GM21529 (cell line): ENCODE measurements around the gene DPEP3.

Source experiments
- ATAC-seq: cut with Tn5 transposase; IDR thresholded peaks from one replicate; pipeline ENCODE4 v1.9.1; 2021; ENCODE audit not compliant: unreplicated experiment

Gene DPEP3

DNA sequence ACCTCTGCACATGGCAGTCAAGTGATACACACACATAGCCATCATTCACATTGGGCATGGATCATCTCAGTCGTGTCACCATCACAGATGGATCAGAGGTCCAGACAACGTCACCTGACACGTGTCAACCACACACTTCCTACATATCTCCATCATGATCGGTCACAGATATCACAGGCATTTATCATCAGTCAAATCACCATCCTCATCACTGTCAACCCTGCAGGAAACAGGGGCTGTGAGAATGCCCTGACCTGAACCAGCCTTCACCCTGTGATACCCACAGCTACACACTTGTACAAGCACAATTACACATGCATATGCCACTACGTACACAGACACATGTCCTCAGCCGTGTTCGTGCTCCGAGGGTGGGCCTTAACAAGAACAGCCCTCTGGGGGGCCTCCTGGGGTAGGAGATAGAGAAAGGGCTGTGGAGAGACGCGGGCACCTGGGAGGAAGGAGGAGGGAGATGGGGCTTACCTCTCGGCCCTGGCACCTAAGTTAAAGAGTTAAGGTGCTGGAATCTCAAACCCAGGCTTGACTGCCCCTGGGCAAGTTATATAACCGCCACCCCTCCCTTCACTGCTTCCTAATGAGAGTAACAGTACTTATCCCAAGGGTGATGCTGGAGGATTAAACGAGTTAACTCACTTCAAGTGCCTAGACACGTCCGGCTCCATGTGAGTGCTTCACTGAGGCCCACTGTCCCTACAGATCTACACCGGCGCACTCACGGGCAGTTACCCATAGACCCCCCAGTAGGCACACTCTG lies 12.9 kb downstream of the DPEP3 start:
- ATAC-seq, result no peak

DNA sequence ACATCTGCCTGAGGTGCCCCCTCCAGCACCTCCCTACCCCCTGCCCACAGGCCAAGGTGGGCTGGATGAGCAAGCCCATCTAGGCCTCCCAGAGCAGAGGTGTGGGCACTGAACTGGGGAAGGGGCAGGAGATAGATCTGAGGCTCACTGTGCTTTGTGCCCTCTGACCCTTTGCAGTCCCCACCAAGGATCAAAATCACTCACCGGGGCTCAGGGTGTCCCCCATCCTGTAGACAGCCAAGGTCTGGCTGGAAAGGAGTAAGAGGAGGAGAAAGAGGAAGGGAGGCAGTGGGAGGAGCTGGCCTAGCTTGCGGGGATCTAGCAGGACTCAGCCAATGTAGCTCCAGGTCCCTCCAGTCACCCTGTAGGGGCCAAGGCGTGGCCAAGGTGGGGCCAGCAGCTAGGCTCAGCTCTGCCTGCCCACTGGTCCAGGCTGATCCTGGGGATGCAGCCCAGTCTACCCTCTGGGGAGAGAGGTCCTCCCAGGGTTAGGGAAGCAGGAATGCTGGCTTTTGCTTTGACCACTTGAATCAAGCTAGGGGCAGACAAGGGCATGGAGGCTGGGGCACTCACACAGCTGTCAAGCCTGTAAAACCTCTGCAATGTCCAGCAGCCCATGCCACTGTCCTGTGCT lies 13.6 kb downstream of the DPEP3 start:
- no peak for ATAC-seq

DNA sequence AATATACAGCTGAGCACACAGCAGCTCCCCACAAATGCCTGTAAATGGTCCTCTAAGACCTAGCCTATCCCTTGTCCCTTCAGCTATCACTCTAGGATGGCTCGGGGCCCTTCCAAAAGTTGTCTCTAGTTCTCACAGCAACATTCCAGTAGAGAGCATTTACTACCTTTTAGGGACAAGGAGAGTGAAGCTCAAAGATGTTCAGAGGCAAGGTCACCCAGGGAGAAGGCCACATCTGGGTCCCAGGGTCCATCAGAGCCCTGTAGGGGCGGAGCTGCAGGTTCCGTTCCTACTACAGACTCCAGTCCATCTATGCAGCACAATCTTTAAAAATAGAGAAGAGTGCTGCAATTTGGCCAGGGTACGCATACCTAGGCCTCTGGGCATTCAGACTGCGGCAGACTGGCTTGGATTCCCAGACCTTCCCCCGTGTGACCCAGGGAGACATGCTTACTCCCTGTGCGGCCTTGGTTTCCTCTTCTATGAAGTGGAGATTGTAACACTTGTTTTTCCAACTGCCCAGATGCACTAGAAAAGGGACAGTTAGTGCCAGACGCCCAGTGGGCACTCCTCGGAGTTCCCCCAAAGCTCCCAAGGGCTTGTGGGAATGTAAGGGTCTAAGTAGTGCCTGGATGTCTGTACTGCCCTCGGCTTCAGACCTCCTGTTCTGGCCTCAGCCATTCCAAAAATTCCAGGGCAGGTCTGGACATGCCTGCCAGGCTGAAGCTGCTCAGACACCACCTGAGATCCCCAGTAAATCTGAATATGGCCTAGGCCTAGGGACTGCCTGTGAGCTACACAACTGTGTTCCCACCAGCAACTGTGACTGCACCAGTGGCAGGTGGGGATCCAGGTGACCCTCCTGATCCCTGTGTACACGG lies 14.4 kb downstream of the DPEP3 start:
- ATAC-seq, result no peak

DNA sequence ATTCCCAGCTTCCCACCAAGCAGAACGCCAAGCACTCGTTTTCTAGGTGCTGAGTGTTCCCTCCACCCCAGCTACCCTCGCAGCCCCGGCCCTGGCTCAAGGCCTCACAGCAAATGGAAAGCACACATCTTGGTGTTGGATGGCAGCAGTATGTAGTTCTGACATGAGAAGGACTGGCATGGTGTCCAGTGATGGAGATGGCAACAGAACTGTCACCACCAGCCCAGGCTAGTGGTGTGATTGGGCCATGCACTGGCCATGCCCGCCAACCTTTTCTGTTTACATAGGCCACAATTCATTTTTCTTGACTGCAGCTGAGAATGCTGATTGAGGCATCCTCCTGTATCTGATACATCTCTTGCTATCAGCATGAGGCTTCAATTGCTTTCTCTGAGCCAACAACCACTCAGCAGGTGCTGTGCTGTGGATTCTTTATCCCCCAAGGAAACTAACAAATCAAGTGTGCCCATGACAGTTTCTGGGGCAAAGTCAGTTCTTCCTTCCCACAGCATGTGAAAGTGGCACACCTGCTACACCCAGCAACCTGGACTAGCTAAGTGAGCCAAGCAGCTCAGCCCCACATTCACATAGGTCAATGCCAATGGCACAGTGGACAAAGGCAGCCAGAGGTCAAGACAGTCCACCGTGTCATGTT lies 15.7 kb downstream of the DPEP3 start:
- ATAC-seq, result no peak

DNA sequence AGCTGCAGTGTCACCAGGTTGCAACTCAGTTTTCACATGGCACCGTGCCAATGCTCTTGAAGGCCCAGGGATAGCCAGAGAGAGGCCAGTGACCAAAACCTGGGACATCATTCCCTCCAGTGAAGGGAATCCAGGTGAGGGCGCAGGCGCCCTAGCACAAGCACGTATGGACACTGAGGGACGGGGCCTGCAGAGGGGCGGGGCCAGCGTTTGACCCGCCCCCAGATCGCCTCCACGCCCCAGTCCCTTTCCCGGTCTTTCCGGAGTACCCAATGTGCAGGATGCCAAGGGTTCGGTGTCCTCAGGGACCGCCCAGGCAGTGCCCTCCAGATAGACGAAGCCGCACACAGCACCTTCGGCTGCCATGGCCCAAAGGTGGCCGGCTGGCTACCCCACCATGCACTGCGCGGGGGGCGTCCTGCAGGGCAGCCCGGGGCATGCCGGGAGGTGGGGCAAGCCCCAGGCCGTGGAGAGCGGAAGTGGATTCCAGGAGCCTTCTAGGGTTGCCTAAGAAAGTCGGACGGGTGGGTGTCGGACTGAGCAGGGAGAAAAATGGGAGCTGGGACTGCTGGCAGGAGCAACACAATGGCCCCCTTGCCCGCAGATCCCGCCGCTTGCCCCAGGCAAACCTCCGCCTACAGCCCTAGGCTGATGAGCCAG lies 16.5 kb downstream of the DPEP3 start:
- ATAC-seq, result no peak

DNA sequence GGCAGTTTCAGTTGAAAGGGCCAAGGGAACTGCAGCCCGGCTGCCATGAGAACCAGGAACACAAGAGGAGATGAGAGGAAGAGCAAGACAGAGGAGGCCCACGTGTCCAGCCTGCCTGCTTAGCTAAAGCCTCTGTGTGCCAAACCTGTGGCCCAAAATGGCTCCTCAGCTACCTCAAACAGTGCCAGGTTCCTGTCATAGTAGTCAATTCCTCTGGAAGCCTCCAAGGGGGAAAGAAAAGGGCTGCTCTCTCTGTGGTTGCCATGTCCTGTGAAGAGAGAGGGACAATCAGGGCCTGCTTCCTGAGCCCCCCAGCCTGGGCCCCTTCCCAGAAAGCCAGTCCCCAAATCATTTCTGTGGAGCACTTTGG lies 17.0 kb downstream of the DPEP3 start:
- no peak for ATAC-seq

DNA sequence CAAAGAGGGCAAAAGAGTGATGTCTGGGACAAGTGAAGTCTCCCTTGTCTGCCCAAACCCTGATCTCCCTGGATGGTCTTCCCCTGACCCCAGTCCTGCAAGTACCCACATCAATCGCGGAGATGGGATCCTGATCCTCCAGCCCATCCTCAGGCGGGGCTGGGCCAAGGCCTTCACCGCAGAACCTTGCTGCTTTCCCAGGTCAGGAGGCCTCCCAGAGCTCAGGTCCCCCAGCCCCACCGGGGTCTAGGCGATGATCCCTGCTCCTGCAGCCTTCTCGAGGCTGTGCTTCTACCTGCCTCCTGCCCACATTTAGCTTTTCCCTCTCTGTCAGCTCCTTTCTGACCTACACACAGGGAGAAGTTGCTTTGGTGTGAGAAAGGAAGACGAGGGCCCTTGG lies 18.2 kb downstream of the DPEP3 start:
- ATAC-seq, result no peak

DNA sequence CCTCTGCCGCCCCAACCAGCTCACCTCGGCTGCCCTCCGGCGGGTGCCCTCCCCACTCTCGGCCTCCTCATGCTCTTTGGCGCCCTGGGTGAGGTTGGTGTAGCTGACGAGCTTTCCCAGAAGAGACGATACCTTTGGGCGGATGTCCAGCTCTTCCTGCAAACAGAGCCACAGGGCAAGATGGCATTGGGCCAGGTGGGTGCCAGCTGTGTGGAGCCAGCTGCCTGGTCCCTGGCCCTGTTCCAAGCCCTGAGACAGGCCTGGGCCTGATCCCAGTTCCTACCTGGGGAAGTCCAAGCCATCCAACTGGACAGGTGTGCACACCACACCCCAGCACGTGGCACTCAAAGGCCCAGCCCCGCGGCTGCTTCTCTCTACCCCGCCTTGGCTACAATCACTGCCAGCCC lies 18.7 kb downstream of the DPEP3 start:
- no peak for ATAC-seq

DNA sequence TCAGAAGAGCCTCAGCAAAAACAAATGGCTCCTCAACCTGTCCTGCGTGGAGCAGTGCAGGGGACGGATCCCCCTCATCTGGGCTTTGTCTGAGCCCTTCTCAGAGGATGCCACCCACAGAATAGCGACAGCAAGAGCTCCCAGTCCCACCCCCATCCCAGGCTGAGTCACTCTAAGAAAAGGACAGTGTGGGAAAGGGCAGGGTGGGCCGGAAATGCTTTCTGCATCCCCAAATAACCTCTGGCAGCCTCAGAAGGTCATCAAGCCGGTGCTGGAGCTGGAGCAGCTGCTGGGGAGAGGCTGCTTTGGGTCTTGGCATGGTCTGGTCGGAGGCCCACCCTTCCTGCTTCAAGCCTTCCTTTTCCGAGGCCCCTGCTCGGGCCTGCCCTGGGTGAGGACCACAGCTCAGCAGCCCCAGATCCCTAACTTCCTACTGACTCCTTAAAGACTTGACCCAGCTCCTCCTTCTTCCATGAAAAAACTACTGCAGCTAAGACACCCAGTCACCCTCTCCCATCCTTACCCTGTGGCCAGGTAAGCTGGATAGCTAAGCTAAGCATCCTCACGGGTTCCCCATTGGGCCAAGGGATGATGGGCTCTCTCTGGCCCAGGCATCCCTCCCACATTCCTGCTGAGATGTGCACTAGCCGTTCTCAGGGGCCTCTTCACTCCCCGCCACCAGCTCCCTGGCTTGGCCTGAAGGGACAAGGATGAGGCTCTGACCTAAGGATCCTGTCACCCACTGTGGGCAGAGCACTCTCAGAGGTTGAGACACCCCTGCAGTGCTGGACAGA lies 20.6 kb downstream of the DPEP3 start:
- ATAC-seq, result no peak

DNA sequence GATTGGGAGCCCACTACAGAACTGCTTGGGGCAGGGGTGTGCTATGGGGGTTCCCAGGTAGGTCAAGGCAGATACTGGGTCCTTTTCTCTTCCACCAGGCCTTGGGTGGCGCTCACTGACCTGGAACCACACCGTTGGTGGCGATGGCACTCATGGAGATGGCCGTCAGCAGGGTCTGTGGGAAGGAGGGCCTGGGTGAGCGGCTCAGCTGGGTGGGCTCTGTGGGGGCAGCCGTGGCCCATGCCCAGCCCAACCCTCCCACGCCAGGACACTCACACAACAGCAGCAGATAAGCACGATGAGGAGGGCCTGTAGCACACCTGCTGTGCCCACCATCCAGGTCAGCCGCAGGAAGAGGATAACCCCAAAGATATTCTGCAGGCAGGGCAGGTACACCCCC lies 22.7 kb downstream of the DPEP3 start:
- ATAC-seq, result no peak

DNA sequence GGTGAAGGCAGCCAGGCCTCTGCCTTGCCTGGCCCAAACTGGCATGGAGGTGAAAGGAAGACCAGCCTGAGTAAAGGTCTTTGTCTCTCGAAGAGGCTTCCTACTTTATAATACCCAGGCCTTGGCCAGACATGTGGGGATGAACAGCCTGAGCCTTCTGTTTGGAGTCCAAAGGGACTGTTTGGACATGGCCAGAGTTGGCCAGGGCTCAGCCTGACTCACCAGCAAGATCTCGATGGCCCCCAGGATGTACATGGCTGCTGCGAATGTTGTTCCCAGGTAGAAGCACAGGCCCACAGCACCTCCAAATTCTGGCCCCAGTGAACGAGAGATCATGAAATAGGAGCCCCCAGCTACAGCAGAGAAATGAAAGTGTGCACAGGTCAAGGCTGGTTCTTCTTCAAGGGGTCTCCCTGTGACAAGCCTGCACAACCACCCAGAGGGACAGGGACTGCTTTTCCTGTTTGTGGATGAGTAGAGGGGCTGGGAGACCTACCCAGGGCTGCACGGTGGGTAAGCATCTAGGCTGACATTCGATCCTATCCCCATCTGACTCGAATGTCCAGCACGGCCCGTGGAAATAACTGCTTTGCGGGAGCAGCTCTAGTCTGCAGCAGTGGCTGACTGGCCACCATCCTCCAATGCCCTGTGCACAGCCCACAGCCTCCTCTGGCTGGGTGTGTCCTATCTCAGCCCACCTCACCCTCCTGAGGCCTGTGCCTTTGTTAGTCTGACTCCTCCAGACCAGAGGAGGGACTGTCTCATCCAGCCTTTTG lies 25.7 kb downstream of the DPEP3 start:
- no peak for ATAC-seq

DNA sequence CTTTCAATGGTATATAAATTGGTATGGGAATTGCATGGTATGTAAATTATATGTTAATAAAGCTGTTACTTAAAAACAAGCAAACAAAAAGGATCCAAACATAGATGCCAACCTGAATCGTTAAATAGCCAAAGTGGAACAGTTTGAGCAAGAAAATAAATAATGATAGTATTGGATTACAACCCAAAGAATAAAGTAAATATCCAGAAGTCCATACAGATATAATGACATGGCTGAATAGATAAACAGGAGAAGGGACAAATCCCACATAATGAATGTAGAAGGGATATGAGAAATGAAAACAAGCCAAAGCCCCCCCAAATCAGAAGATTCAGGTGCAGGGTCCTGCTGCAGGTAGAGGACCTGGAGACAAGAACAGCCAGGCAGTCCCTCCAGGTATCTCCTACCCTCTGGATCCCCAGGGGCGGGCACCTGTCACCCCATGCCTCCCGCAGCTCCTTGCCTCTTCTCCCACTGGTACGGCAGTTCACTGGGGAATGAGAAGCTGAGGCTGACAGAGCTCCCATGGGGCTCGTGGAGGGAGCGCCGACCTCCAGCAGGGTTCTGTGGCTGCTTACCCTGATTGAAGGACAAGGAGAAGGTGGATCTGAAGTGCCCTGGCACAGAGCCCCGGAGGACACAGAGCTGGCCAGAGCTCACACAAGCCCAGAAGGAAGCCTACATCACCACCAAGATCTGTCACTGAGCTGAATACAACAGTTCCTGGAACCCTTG lies 26.5 kb downstream of the DPEP3 start:
- ATAC-seq, result no peak

DNA sequence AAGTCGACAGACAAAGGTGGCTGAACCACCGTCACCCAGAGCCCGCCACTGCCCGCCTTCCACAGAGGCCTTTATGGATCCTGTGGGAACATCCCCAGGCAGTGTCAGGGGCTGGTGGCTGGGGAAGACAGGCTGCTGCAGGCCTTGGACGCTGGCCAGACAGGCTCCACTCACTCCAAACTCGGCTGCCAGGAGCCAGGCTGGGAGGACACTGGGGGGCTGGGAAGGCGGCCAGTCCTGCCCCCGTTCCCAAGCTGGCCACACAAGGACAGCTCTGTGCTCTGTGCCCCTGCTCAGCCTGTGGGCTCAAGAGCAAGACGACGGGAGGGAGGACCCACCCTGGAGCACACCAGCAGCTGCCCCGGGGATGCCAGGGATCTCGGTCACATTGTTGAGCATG lies 28.8 kb downstream of the DPEP3 start:
- no peak for ATAC-seq

DNA sequence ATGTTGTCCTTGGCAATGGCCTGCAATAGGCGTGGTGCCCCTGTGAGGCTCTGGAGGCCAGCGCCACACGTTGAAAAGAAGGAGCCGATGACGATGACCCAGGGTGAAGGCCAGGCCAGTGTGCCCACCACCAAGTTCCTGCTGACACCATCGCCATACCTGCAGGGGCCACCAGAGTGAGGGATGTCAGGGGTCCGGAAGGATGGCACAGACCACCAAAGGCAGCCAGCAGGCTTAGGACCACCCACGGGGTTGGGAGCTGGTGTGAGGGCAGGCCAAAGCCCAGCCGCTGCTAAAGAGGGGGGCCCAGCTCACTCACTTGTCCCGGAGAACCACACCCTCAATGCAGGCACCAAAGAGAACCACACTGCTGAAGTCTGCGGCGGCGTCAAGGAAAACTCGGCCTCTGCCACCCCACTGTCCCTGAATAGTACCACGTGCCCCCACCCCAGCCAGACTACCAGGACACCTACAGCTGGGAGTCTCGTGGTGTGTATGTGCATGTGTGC lies 29.9 kb downstream of the DPEP3 start:
- no peak for ATAC-seq

DNA sequence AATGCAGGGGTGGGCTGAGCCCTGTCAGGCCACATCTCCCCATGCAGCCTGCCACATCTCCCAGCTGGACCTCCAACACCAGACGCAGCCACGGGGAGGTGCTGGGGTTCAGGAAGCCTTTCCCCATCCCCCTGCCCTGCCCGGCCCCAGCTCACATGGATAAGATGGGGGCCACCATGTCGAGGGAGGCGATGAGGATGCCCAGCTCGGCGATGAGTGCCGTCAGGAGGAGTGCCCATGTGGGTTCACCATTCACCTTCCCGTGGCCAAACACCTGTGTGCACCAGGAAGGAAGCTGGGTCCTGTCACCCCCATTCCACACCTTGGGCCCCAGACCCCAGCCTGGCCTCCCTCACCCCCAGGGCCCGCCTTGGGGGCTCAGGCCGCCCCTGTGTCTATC lies 30.7 kb downstream of the DPEP3 start:
- ATAC-seq, result no peak

DNA sequence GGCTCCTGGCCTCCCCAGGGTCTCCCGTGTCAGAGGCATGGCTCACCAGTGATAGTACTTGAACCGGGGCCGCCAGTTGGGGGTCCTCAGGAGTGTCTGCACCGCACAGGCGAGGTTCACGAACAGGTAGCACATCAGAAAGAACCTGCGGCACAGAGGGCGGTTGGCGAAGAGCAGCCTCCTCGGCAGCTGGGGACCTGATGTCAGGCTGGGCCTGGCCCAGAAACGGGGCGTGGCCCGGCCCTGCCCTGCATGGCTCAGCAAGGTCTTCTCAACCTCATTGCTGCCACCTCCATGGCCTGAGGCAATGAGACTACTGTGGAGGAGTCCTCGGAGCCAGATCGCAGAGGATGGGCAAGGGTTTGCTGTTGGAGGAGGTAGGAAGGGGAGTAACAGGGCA lies 32.3 kb downstream of the DPEP3 start:
- no peak for ATAC-seq

DNA sequence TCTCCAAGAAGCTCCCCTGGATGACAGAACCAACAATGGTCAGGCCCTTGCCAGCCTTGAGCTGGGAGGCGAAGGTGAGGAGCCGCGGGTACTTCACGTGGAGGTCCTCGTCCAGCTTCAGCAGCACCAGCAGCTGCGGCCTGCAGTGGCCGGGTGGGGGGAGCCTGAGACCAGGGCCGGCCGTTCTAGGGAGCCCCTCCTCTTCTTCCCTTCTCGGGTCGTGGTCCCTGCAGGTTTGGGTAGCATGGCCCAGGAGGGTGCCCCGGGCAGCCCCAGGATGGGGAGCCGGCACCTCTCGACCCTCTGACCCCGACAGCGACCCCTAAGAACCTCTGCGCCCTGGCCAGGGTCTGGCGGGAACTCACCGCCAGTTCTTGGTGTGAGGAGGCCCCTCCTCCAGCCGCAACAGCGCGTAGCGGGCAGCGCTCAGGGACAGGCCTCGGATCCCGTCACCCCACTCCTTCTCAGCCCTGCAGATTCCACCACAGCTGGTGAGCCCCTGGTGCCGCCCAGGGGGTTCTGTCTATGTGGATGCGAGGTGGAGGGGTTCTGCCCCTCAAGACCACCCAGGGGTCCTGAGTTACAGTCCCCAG lies 33.2 kb downstream of the DPEP3 start:
- ATAC-seq, result no peak

DNA sequence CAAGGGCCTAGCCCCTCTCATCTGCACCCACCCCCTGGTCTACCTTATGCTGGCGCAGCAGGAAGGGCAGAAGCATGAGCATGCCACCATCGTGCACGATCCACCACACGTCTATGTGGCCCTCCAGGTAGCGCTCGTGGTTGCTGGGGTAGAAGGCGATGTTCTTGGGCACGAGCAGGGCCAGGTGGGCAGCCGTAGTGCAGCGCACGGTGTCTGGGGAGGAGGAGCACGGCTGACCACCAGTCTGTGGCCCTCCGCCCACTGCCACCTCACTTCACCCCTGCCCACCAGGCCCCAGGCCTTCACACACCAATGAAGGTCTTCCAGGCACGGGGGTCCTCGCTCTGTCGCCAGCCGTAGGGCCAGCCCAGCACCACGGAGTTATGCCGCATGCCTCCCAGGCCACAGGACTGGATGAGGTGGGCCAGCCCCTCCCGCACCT lies 34.1 kb downstream of the DPEP3 start:
- ATAC-seq, result no peak
